PC-9 (cell line): ENCODE measurements around the gene NPTN. TPM values are rescaled to one million over a fixed set of nuclear protein-coding genes. Genes with fewer than 3 reads are reported as not detected.
"Not testable (repeated sequence)": the region's sequence is repeated elsewhere in the genome, so short reads cannot be mapped to it uniquely, and the experiment has no call there.

Experiments used
- BruUV-seq: library from RNA; stranded (reverse); fragments of 400-500 nt; replicated peaks from 2 replicates; lab custom pipeline; 2021; lab: Mats Ljungman, UMichigan
- CTCF ChIA-PET: fragments of 300-600 bp; sonication (Branson Sonifier 250); formaldehyde crosslinking; loops from one replicate; lab custom pipeline; 2022; ENCODE audit warnings: antibody characterized with exemption; lab: Charles Lee
- POLR2A ChIA-PET: fragments of 300-600 bp; sonication (Branson Sonifier 250); formaldehyde crosslinking; loops from one replicate; lab custom pipeline; 2022; ENCODE audit warnings: antibody characterized with exemption; ENCODE audit not compliant: unreplicated experiment; lab: Charles Lee
- DNase-seq, 2 experiments: peaks; one replicate each; pipeline versions ENCODE4 v3.0.0 to v3.0.0-alpha.2; 2015 to 2022; ENCODE audit warnings: mixed read lengths in 1 of 2
- H2AFZ ChIP-seq: fragments of 200-600 bp; sonication (generic); 2 replicates; pipeline ENCODE4 v1.8.1; 2017; ENCODE audit warnings: antibody characterized with exemption
- H3F3A ChIP-seq: fragments of 200-600 bp; sonication (generic); 2 replicates; pipeline ENCODE4 v1.8.1; 2017; ENCODE audit warnings: antibody characterized with exemption, mild to moderate bottlenecking, low read depth; ENCODE audit not compliant: insufficient read depth
- H3K27ac ChIP-seq: fragments of 200-600 bp; sonication (generic); 2 replicates; pipeline ENCODE4 v1.6.1; 2016; ENCODE audit warnings: mixed run types
- H3K27me3 ChIP-seq: fragments of 200-600 bp; sonication (generic); 2 replicates; pipeline ENCODE4 v1.6.1; 2016; ENCODE audit warnings: low read depth, mixed run types; ENCODE audit not compliant: insufficient read depth
- H3K36me3 ChIP-seq: fragments of 200-600 bp; sonication (generic); 2 replicates; pipeline ENCODE4 v1.6.1; 2016; ENCODE audit warnings: low read depth, mixed run types
- H3K4me1 ChIP-seq: fragments of 200-600 bp; sonication (generic); replicated peaks from 2 replicates; pipeline ENCODE4 v1.6.1; 2016; ENCODE audit warnings: mixed run types; ENCODE audit not compliant: insufficient read depth
- H3K4me2 ChIP-seq: fragments of 200-600 bp; sonication (generic); 2 replicates; pipeline ENCODE4 v1.6.1; 2017; ENCODE audit warnings: mixed run types
- H3K4me3 ChIP-seq: fragments of 200-600 bp; sonication (generic); 2 replicates; pipeline ENCODE4 v1.6.1; 2016; ENCODE audit warnings: mixed run types
- H3K79me2 ChIP-seq: fragments of 200-600 bp; sonication (generic); 2 replicates; pipeline ENCODE4 v1.6.1; 2017; ENCODE audit warnings: low read depth, mixed run types
- H3K9me2 ChIP-seq: fragments of 200-600 bp; sonication (generic); 2 replicates; pipeline ENCODE4 v1.8.1; 2017; ENCODE audit warnings: mild to moderate bottlenecking; ENCODE audit not compliant: insufficient read depth
- H3K9me3 ChIP-seq: fragments of 200-600 bp; sonication (generic); 2 replicates; pipeline ENCODE4 v1.8.1; 2016; ENCODE audit warnings: low read depth; ENCODE audit not compliant: insufficient read depth
- H4K20me1 ChIP-seq: fragments of 200-600 bp; sonication (generic); 2 replicates; pipeline ENCODE4 v1.8.1; 2017; ENCODE audit not compliant: insufficient read depth
- CTCF ChIP-seq: fragments of 200-600 bp; sonication (generic); conservative IDR thresholded peaks from 2 replicates; pipeline ENCODE4 v1.6.1; 2017; ENCODE audit warnings: mixed run types, antibody characterized with exemption, mild to moderate bottlenecking, moderate library complexity
- EZH2 ChIP-seq: fragments of 200-600 bp; sonication (generic); IDR thresholded peaks from 2 replicates; pipeline ENCODE4 v1.8.0; 2017; ENCODE audit warnings: antibody characterized with exemption, low read depth
- intact Hi-C: fragments of 100-400 bp; cut with micrococcal nuclease; formaldehyde crosslinking; loops from one replicate; pipeline ENCODE4 v1.10.0; 2022; ENCODE audit not compliant: unreplicated experiment
- total RNA-seq: library from RNA; stranded (reverse); gene quantifications from 2 replicates; pipeline ENCODE4 v1.2.3, GENCODE V29; 2021

NPTN gene
- total RNA-seq, 1 experiment from 2014 or later: 101 TPM

DNA sequence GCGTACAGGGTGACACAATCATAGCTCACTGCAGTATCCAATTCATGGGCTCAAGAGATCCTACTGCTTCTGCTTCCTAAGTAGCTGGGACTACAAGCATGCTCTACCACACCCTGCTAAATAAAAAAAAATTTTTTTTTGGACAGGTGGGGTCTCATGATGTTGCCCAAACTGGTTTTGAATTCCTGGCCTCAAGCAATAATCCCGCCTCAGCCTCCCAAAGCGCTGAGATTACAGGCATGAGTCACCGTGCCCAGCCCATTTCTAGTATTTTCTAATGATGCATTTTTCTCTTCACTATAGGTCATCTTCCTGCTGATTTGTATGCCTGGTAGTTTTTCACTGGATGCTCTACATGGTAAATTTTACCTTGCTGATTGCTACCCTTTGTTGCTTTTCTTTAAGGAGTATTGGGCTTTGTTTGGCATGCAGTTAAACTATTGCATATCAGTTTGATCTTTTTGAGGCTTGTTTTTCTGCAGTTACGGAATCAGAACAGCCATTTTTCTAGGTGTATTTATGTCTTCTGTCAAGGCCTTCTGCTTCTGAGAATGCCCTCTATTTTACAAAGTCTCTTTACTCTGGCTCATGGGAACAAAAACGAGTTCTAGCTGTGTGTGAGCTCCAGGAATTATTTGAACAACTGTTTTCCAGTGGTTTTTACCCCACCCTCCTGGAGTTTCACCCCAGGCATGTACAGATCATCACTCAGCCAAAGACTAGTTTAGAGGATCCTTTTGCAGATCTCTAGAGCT is 14.2 kb upstream of the NPTN start:
- Histone ChIP-seq H3K36me3 (no peaks in the 10 kb centered on the region), H3K79me2 (no peaks in the 10 kb centered on the region), H3K4me3 (no peak overlapping the region), H3K4me2 (peak overlapping the region; percentile 40), H3K4me1 (peaks cover 33% of the 10 kb centered on the region), H3F3A (peaks cover 31% of the 10 kb centered on the region), H2AFZ (no peak overlapping the region), H3K9me2 (no peaks in the 10 kb centered on the region), H4K20me1 (no peaks in the 10 kb centered on the region), H3K9me3 (no peaks in the 10 kb centered on the region), H3K27me3 (no peaks in the 10 kb centered on the region), H3K27ac (peak overlapping the region; percentile 66)
- POLR2A ChIA-PET: no interaction called here
- intact Hi-C loops: no loop called here
- no TSS peak for BruUV-seq
- DNase-seq: peak; percentile 72 to 86
- CTCF ChIA-PET: interaction anchor here (1.2 kb wide), 1 partner anchor 11 kb away, joined by 4 read pairs; no protein-coding TSS in a partner anchor
- TF ChIP-seq EZH2 (no peak), CTCF (no peak)

DNA sequence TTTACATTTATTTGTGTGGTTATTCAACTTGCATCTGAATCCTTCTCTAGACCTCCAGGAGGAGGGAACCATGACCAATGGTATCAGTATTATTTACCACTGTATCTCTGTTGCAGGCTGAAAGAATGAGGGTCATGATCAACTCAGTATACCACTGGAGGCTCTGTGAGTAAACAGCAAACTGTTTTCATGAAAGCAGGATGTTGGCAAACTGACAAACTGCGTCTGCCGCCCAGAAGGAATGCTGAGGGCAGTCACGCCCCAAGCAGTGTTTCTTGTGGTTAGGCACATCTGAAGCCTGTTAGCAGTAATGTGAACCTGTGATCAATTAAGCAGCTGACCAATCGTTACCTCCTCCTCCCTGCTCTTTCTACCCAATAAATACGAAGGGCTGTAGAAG is 6.3 kb upstream of the NPTN start:
- H4K20me1 ChIP-seq, H3K9me3 ChIP-seq, H3K36me3 ChIP-seq, H3K27ac ChIP-seq, POLR2A ChIA-PET, H2AFZ ChIP-seq, H3K4me2 ChIP-seq, CTCF ChIA-PET, H3K4me3 ChIP-seq, BruUV-seq, H3K27me3 ChIP-seq, H3K79me2 ChIP-seq, H3K9me2 ChIP-seq: not testable (repeated sequence)
- H3F3A ChIP-seq: peaks cover 15% of the 10 kb centered on the region
- peaks cover 18% of the 10 kb centered on the region for H3K4me1 ChIP-seq
- intact Hi-C loops: loop anchor here (5.0 to 10.0 kb wide), 2 partner anchors 43 to 705 kb away; partner anchors contain the start of gene CD276
- peak; percentile 41 to 68 for DNase-seq

DNA sequence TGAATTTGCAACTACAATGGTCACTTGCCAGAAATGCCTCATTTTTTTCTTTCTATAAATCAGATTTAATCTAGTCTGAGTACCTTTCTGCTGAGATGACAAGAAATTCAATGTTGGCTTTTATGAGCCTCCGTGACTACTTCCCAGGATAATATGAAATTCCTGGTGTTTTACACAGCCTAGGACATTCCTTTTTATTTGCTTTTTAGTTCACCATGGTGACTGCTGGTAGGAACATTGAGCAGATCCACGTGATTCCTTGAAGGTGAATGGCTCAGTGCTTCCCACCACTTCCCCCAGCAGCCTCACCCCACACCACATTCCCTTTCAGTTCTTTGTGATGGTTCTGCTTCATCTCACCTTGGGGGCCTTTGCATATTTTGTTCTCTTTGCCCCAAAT is 4.3 kb upstream of the NPTN start:
- no peak overlapping the region for H3K4me3 ChIP-seq
- no peak overlapping the region for H3K27ac ChIP-seq
- H4K20me1 ChIP-seq: no peaks in the 10 kb centered on the region
- H3K4me1 ChIP-seq: peaks cover 27% of the 10 kb centered on the region
- TF ChIP-seq EZH2 (no peak), CTCF (no peak)
- peaks cover 2% of the 10 kb centered on the region; the same call in 1 of the 2 replicates for H3K9me3 ChIP-seq
- peaks cover 23% of the 10 kb centered on the region for H3F3A ChIP-seq
- DNase-seq: no peak
- H3K79me2 ChIP-seq: peaks cover 2% of the 10 kb centered on the region
- ChIA-PET POLR2A (no interaction called here), CTCF (interaction anchor here (0.6 to 1.7 kb wide), 2 partner anchors 9 to 68 kb away, joined by 4 to 10 read pairs; no protein-coding TSS in a partner anchor)
- BruUV-seq: no TSS peak
- H3K4me2 ChIP-seq: no peak overlapping the region
- H3K27me3 ChIP-seq: no peaks in the 10 kb centered on the region
- no peaks in the 10 kb centered on the region for H3K36me3 ChIP-seq
- H3K9me2 ChIP-seq: no peaks in the 10 kb centered on the region
- no peak overlapping the region for H2AFZ ChIP-seq
- intact Hi-C loops: loop anchor here (5.0 to 10.0 kb wide), 2 partner anchors 45 to 707 kb away; partner anchors contain the start of gene CD276
